GM12872 (cell line): ENCODE data around the gene OMA1.

ENCODE experiments used
- CTCF ChIP-seq: IDR thresholded peaks from 3 replicates; pipeline ENCODE4 v1.5.1; 2011; ENCODE audit warnings: low read depth, mild to moderate bottlenecking, low read length, moderate library complexity; ENCODE audit not compliant: insufficient read depth

Gene OMA1

GRCh38 chr1:58539553-58539952, 7.0 kb downstream of the OMA1 start:
- no peak for TF ChIP-seq CTCF

GRCh38 chr1:58538821-58539220, 7.7 kb downstream of the OMA1 start:
- TF ChIP-seq CTCF, result no peak

- no peak for TF ChIP-seq CTCF
Observed at GRCh38 chr1:58529284-58529683, 17.2 kb downstream of the OMA1 start.

- no peak for TF ChIP-seq CTCF
Observed at GRCh38 chr1:58528518-58528917, 18.0 kb downstream of the OMA1 start.

GRCh38 chr1:58524353-58524945, 22.1 kb downstream of the OMA1 start:
- no peak for TF ChIP-seq CTCF

- TF ChIP-seq CTCF, result peak; percentile 49; the same call in 2 of the 3 replicates
Observed at GRCh38 chr1:58515794-58516401, 30.6 kb downstream of the OMA1 start.

GRCh38 chr1:58513956-58514355, 32.6 kb downstream of the OMA1 start:
- TF ChIP-seq CTCF, result no peak

GRCh38 chr1:58508629-58509028, 37.9 kb downstream of the OMA1 start:
- no peak for TF ChIP-seq CTCF
